ENCODE measurements around the gene UNC5C.

Gene UNC5C

GRCh38 chr4:95445251-95445650 is 103.5 kb downstream of the UNC5C start:
- no peak for TF ChIP-seq CTCF (IDR thresholded peaks at IDR 0.05; ENCODE audit: low read depth, low read length, missing control alignments)
- no peak for DNase-seq (ENCODE audit: low read depth)
- in situ Hi-C loops (cut with HindIII; ENCODE audit: low sequenced_read_pairs): no loop called here

GRCh38 chr4:95444812-95445211 is 104.0 kb downstream of the UNC5C start:
- no peak for TF ChIP-seq CTCF (IDR thresholded peaks at IDR 0.05; ENCODE audit: low read depth, low read length, missing control alignments)
- DNase-seq (ENCODE audit: low read depth): no peak
- in situ Hi-C loops (cut with HindIII; ENCODE audit: low sequenced_read_pairs): no loop called here
- no peak overlapping the region for H3K4me3 ChIP-seq (ENCODE audit: low read depth, low read length)

More at GRCh38 chr4:95445251-95445650, 103.5 kb downstream of the UNC5C start:
- H3K4me3 ChIP-seq (ENCODE audit: low read depth, low read length): no peak overlapping the region

- in situ Hi-C loops (cut with HindIII; ENCODE audit: low sequenced_read_pairs): no loop called here
- TF ChIP-seq CTCF (IDR thresholded peaks at IDR 0.05; ENCODE audit: low read depth, low read length, missing control alignments): no peak
- no peak overlapping the region for H3K4me3 ChIP-seq (ENCODE audit: low read depth, low read length)
- DNase-seq (ENCODE audit: low read depth): no peak
Measured at GRCh38 chr4:95439896-95440295, 108.9 kb downstream of the UNC5C start.

GRCh38 chr4:95439071-95439470 is 109.7 kb downstream of the UNC5C start:
- no peak for TF ChIP-seq CTCF (IDR thresholded peaks at IDR 0.05; ENCODE audit: low read depth, low read length, missing control alignments)
- no peak overlapping the region for H3K4me3 ChIP-seq (ENCODE audit: low read depth, low read length)
- no peak for DNase-seq (ENCODE audit: low read depth)
- in situ Hi-C loops (cut with HindIII; ENCODE audit: low sequenced_read_pairs): no loop called here

- in situ Hi-C loops (cut with HindIII; ENCODE audit: low sequenced_read_pairs): no loop called here
- H3K4me3 ChIP-seq (ENCODE audit: low read depth, low read length): no peak overlapping the region
- no peak for TF ChIP-seq CTCF (IDR thresholded peaks at IDR 0.05; ENCODE audit: low read depth, low read length, missing control alignments)
- peak; percentile 3 for DNase-seq (ENCODE audit: low read depth)
Measured at GRCh38 chr4:95432466-95432865, 116.3 kb downstream of the UNC5C start.

- in situ Hi-C loops (cut with HindIII; ENCODE audit: low sequenced_read_pairs): no loop called here
- H3K4me3 ChIP-seq (ENCODE audit: low read depth, low read length): no peak overlapping the region
- DNase-seq (ENCODE audit: low read depth): no peak
- no peak for TF ChIP-seq CTCF (IDR thresholded peaks at IDR 0.05; ENCODE audit: low read depth, low read length, missing control alignments)
Measured at GRCh38 chr4:95431678-95432077, 117.1 kb downstream of the UNC5C start.

- no peak for TF ChIP-seq CTCF (IDR thresholded peaks at IDR 0.05; ENCODE audit: low read depth, low read length, missing control alignments)
- DNase-seq (ENCODE audit: low read depth): no peak
Measured at GRCh38 chr4:95429416-95429815, 119.4 kb downstream of the UNC5C start.

More at GRCh38 chr4:95429416-95429815, 119.4 kb downstream of the UNC5C start:
- no peak overlapping the region for H3K4me3 ChIP-seq (ENCODE audit: low read depth, low read length)
- in situ Hi-C loops (cut with HindIII; ENCODE audit: low sequenced_read_pairs): no loop called here
